Omental fat pad (tissue), 4 donors: ENCODE data around the gene LACC1. TPM values are rescaled to one million over a fixed set of nuclear protein-coding genes. Genes with fewer than 3 reads are reported as not detected.

Source experiments
- ATAC-seq: fragments of 150-250 bp; one replicate; pipeline ENCODE4 v1.9.1; 2016; ENCODE audit warnings: mild to moderate bottlenecking, moderate library complexity; ENCODE audit not compliant: low FRiP score
- DNase-seq: peaks from one replicate; pipeline ENCODE4 v3.0.0-alpha.2; 2019; ENCODE audit warnings: low spot score
- total RNA-seq, 4 donors: library from RNA; depleted of rRNA; stranded (reverse); fragments of >200 nt; gene quantifications; one replicate each; pipeline ENCODE4 v1.1.0, GENCODE V29; 2016
- TF ChIP-seq, protein P1 (sequence below), 3 donors: fragments of 450-650 bp; IDR thresholded peaks; one replicate each; pipeline ENCODE4 v1.5.1; 2016 to 2017; ENCODE audit warnings: antibody characterized with exemption in 3 of 3, mild to moderate bottlenecking in 3 of 3, moderate library complexity in 2 of 3

Gene LACC1
- total RNA-seq, 4 donors from 2014 or later = 8.7 to 14.8 (median 10.8) TPM

DNA sequence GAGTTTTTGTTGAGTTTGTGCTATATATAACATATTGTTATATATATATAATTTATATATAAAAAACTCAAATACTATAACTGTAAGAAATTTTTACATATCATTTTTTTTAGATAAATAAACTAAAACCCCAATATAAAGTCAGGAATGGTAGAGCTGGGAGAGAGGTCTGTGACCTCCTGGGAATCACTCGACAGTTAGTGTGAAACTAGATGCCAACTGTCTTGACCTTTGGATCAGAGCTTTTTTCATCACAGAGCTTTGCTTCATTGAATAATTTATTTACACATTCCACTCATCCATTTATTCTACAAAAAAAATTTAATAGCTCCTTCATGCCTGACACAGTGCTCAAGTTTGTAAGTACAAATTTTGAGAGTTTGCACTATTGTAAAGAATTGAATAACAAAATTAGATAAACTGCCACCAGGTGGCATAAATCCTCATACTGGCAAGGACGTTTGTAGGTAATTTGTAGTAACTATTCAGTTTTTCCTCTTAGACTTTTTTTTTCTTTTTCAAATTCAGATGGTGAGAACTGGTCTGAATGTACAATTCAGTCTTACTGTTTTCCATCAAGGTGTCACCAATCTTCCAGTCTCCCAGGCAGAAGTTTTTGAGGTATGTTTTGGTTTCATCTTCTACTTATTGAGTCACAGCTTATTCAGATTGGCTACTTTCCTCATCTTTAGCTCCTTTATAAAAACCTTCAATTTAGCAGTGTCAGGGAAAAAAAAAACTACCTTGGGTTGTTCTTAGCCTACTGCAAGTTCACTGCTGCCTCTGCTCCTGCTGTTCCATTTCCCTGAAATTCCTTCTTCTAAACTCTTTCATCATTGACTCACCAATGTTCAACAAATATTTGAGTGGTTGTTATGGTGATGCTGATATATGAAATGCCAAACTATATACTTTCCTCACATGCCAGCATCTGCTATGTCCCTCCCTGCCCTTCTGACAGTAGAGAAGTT is 28.7 kb downstream of the LACC1 start:
- TF ChIP-seq, protein P1, sequence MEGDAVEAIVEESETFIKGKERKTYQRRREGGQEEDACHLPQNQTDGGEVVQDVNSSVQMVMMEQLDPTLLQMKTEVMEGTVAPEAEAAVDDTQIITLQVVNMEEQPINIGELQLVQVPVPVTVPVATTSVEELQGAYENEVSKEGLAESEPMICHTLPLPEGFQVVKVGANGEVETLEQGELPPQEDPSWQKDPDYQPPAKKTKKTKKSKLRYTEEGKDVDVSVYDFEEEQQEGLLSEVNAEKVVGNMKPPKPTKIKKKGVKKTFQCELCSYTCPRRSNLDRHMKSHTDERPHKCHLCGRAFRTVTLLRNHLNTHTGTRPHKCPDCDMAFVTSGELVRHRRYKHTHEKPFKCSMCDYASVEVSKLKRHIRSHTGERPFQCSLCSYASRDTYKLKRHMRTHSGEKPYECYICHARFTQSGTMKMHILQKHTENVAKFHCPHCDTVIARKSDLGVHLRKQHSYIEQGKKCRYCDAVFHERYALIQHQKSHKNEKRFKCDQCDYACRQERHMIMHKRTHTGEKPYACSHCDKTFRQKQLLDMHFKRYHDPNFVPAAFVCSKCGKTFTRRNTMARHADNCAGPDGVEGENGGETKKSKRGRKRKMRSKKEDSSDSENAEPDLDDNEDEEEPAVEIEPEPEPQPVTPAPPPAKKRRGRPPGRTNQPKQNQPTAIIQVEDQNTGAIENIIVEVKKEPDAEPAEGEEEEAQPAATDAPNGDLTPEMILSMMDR (IDR thresholded peaks at IDR 0.05) = no peak
- no peak for DNase-seq

GRCh38 chr13:43910856-43911255 is 31.2 kb downstream of the LACC1 start:
- TF ChIP-seq, protein P1 (IDR thresholded peaks at IDR 0.05) = no peak
- DNase-seq (no peak), ATAC-seq (no peak)

More for the DNA sequence above, 28.7 kb downstream of the LACC1 start:
- ATAC-seq = peak; percentile 37

- TF ChIP-seq, protein P1 (IDR thresholded peaks at IDR 0.05) = no peak
- no peak for DNase-seq
- no peak for ATAC-seq
Measured at GRCh38 chr13:43911278-43911677, 31.6 kb downstream of the LACC1 start.

DNA sequence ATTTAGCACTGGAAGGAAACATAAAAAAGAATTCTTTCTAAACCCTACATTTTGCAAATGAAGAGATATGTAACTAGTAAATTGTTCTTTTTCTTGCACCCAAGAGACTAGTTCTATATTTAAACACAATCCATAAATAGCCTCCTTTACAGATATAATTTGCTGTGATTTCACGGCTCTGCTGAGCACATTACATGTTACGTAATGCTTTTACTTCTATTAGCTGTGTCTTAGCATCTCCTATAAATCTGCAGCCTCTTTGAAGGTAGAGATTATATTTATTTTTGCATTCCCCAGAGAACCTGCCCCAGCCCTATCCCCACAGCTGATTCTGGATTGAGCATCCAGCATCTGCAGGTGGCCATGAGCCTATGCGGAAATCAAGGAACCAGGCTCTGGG is 32.2 kb downstream of the LACC1 start:
- ATAC-seq = no peak

GRCh38 chr13:43915451-43915850 is 35.7 kb downstream of the LACC1 start:
- no peak for DNase-seq
- TF ChIP-seq, protein P1 (IDR thresholded peaks at IDR 0.05) = no peak
- no peak for ATAC-seq

More for the DNA sequence above, 32.2 kb downstream of the LACC1 start:
- DNase-seq = no peak
- TF ChIP-seq, protein P1 (IDR thresholded peaks at IDR 0.05) = no peak

- TF ChIP-seq, protein P1 (IDR thresholded peaks at IDR 0.05) = no peak
- ATAC-seq (no peak), DNase-seq (no peak)
Measured at GRCh38 chr13:43916828-43917227, 37.1 kb downstream of the LACC1 start.

DNA sequence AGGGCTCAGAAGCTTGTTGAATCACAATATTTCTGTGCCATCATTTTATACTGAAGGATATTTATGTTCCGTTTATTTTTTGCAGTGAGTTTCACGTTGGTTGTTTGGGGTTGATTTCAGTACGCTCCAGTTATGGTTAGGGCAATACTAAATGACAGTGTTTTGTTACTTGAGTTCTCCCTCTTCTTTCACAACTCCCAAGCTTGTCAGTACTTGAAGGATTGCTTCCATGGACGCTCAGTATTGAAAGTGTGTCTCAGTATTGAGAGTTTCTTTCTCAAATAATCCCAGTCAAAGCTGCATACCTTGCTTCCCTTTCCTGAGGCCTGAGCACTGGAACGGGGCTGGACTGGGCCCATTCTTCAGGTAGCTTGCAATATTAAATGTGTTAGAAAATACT is 38.9 kb downstream of the LACC1 start:
- TF ChIP-seq, protein P1 (IDR thresholded peaks at IDR 0.05) = no peak
- no peak for DNase-seq
- no peak for ATAC-seq
